HepG2 (cell line): ENCODE measurements around the gene ATP1A1. TPM values are rescaled to one million over a fixed set of nuclear protein-coding genes. Genes with fewer than 3 reads are reported as not detected.

Experiments used
- ADNP ChIP-seq: sonication (generic); formaldehyde crosslinking; IDR thresholded peaks from 2 replicates; pipeline ENCODE4 v1.4.0; 2020; ENCODE audit warnings: missing genetic modification reagents
- AKAP8 ChIP-seq: sonication (generic); formaldehyde crosslinking; IDR thresholded peaks from 2 replicates; pipeline ENCODE4 v1.5.1; 2020; ENCODE audit warnings: mild to moderate bottlenecking, missing genetic modification reagents
- FOXA1 ChIP-seq, 2 experiments: fragments of 450-650 bp in 1 of 2; sonication (generic) in 1 of 2; formaldehyde crosslinking in 1 of 2; IDR thresholded peaks; 2 replicates each; pipeline versions ENCODE4 v1.4.0 to v1.6.1; 2016 to 2020; ENCODE audit warnings: missing genetic modification reagents in 1 of 2
- HOXA5 ChIP-seq: sonication (generic); formaldehyde crosslinking; IDR thresholded peaks from 2 replicates; pipeline ENCODE4 v1.4.0; 2020; ENCODE audit warnings: missing genetic modification reagents
- JUN ChIP-seq: sonication (generic); formaldehyde crosslinking; IDR thresholded peaks from 2 replicates; pipeline ENCODE4 v1.4.0; 2020; ENCODE audit warnings: mild to moderate bottlenecking, missing genetic modification reagents
- SAP130 ChIP-seq: IDR thresholded peaks from 2 replicates; pipeline ENCODE4 v1.6.1; 2016; ENCODE audit warnings: low read depth
- SMAD9 ChIP-seq: sonication (generic); formaldehyde crosslinking; IDR thresholded peaks from 2 replicates; pipeline ENCODE4 v1.5.1; 2020; ENCODE audit warnings: mild to moderate bottlenecking, missing genetic modification reagents
- SP5 ChIP-seq: IDR thresholded peaks from 2 replicates; pipeline ENCODE4 v1.6.1; 2016; ENCODE audit warnings: low read depth, borderline replicate concordance
- ZBTB38 ChIP-seq: sonication (generic); formaldehyde crosslinking; IDR thresholded peaks from 2 replicates; pipeline ENCODE4 v1.5.1; 2020; ENCODE audit warnings: mild to moderate bottlenecking, missing genetic modification reagents
- ZNF646 ChIP-seq: sonication (generic); formaldehyde crosslinking; IDR thresholded peaks from 2 replicates; pipeline ENCODE4 v1.9.0; 2021; ENCODE audit warnings: mild to moderate bottlenecking, missing genetic modification reagents
- ZNF781 ChIP-seq: sonication (generic); formaldehyde crosslinking; IDR thresholded peaks from 2 replicates; pipeline ENCODE4 v1.5.1; 2020; ENCODE audit warnings: borderline replicate concordance, mild to moderate bottlenecking, missing genetic modification reagents; ENCODE audit errors: not compliant biosample characterization
- polyA plus RNA-seq, 8 experiments: library from polyadenylated mRNA; depleted of rRNA in 3 of 8; stranded (reverse) in 7 of 8; unstranded in 1 of 8; fragments of >200 nt; fragmentation: Illumina TruSeq in 4 of 8; extraction: Trizol in 4 of 8; gene quantifications; 2 replicates each; pipeline versions ENCODE4 v1.2.1 to v1.2.3, GENCODE V29; 2011 to 2016; ENCODE audit warnings: low read depth in 4 of 8, missing spikeins in 1 of 8, mixed read lengths in 1 of 8; ENCODE audit not compliant: insufficient read depth in 1 of 8
- total RNA-seq, 5 experiments: library from RNA; depleted of rRNA; stranded (reverse); fragments of >200 nt; fragmentation: Illumina TruSeq; extraction: Trizol; gene quantifications; 2 replicates each; pipeline ENCODE4 v1.2.3, GENCODE V29; 2016; ENCODE audit warnings: low read depth in 1 of 5
- TF ChIP-seq, protein P1 (sequence below): sonication (generic); formaldehyde crosslinking; IDR thresholded peaks from 2 replicates; pipeline ENCODE4 v1.4.0; 2020; ENCODE audit warnings: missing genetic modification reagents
- TF ChIP-seq, protein P2 (sequence below): sonication (generic); formaldehyde crosslinking; conservative IDR thresholded peaks from 2 replicates; pipeline ENCODE4 v1.8.0; 2022; ENCODE audit warnings: mild to moderate bottlenecking, moderate library complexity, missing genetic modification reagents
- TF ChIP-seq, protein P3 (sequence below), 2 experiments: sonication (generic) in 1 of 2; formaldehyde crosslinking in 1 of 2; IDR thresholded peaks; 2 replicates each; pipeline versions ENCODE4 v1.4.0 to v1.6.1; 2016 to 2020; ENCODE audit warnings: borderline replicate concordance in 1 of 2, low read depth in 1 of 2, mild to moderate bottlenecking in 1 of 2, missing genetic modification reagents in 1 of 2

The ATP1A1 gene
- total and polyA plus RNA-seq, 2 of the 13 experiments (the other 11 are each of a cell fraction or from before 2014, with no cell fraction given) = 280 to 705 TPM

- TF ChIP-seq, protein P1, sequence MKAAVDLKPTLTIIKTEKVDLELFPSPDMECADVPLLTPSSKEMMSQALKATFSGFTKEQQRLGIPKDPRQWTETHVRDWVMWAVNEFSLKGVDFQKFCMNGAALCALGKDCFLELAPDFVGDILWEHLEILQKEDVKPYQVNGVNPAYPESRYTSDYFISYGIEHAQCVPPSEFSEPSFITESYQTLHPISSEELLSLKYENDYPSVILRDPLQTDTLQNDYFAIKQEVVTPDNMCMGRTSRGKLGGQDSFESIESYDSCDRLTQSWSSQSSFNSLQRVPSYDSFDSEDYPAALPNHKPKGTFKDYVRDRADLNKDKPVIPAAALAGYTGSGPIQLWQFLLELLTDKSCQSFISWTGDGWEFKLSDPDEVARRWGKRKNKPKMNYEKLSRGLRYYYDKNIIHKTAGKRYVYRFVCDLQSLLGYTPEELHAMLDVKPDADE (CRISPR knock-in tag) = no peak
- TF ChIP-seq, protein P2, sequence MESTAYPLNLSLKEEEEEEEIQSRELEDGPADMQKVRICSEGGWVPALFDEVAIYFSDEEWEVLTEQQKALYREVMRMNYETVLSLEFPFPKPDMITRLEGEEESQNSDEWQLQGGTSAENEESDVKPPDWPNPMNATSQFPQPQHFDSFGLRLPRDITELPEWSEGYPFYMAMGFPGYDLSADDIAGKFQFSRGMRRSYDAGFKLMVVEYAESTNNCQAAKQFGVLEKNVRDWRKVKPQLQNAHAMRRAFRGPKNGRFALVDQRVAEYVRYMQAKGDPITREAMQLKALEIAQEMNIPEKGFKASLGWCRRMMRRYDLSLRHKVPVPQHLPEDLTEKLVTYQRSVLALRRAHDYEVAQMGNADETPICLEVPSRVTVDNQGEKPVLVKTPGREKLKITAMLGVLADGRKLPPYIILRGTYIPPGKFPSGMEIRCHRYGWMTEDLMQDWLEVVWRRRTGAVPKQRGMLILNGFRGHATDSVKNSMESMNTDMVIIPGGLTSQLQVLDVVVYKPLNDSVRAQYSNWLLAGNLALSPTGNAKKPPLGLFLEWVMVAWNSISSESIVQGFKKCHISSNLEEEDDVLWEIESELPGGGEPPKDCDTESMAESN (CRISPR knock-in tag) = no peak
- TF ChIP-seq, protein P3, sequence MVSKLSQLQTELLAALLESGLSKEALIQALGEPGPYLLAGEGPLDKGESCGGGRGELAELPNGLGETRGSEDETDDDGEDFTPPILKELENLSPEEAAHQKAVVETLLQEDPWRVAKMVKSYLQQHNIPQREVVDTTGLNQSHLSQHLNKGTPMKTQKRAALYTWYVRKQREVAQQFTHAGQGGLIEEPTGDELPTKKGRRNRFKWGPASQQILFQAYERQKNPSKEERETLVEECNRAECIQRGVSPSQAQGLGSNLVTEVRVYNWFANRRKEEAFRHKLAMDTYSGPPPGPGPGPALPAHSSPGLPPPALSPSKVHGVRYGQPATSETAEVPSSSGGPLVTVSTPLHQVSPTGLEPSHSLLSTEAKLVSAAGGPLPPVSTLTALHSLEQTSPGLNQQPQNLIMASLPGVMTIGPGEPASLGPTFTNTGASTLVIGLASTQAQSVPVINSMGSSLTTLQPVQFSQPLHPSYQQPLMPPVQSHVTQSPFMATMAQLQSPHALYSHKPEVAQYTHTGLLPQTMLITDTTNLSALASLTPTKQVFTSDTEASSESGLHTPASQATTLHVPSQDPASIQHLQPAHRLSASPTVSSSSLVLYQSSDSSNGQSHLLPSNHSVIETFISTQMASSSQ (IDR thresholded peaks at IDR 0.05; ENCODE audit: low read depth) = peak; percentile 96
- TF ChIP-seq, protein P3 (CRISPR knock-in tag; IDR thresholded peaks at IDR 0.05; ENCODE audit: borderline replicate concordance) = peak; percentile 97
- TF ChIP-seq ADNP = no peak
- peak; percentile 86 for TF ChIP-seq SAP130
- TF ChIP-seq SP5 (CRISPR knock-in tag) = peak; percentile 76
- TF ChIP-seq AKAP8 (CRISPR knock-in tag) = 0 out of 2 replicates have a peak, but pooled peaks have one; percentile 38
- TF ChIP-seq FOXA1 (IDR thresholded peaks at IDR 0.05) = no peak
- TF ChIP-seq FOXA1 (CRISPR knock-in tag; IDR thresholded peaks at IDR 0.05) = peak; percentile 14; the same call in 1 of the 2 replicates
- TF ChIP-seq ZNF781 = no peak
- TF ChIP-seq HOXA5 (CRISPR knock-in tag) = no peak
- TF ChIP-seq SMAD9 = no peak
- TF ChIP-seq JUN (CRISPR knock-in tag) = no peak
- TF ChIP-seq ZNF646 (CRISPR knock-in tag) = 0 out of 2 replicates have a peak, but pooled peaks have one; percentile 42
- TF ChIP-seq ZBTB38 (CRISPR knock-in tag) = no peak
Measured at GRCh38 chr1:116411784-116412479, 38.9 kb downstream of the ATP1A1 start (continued).
